GM12878 (cell line): Measurements from ENCODE around the gene AK5. TPM values are rescaled to one million over a fixed set of nuclear protein-coding genes. Genes with fewer than 3 reads are reported as not detected.

Experiments
- ATAC-seq: fragments of 200-7000 bp; cut with Tn5 transposase; 3 replicates; pipeline ENCODE4 v1.9.1; 2020; ENCODE audit warnings: mild to moderate bottlenecking, moderate library complexity
- BruUV-seq: library from RNA; stranded (reverse); fragments of 400-500 nt; replicated peaks from 2 replicates; lab custom pipeline; 2021; lab: Mats Ljungman, UMichigan
- CTCF ChIA-PET: fragments of 300-600 bp; sonication (Branson Sonifier 250); formaldehyde crosslinking; extraction: SDS; loops from one replicate; lab custom pipeline; 2021; ENCODE audit warnings: inconsistent platforms; lab: Yijun Ruan, JAX
- POLR2A ChIA-PET: fragments of 350-600 bp; formaldehyde crosslinking; extraction: SDS; loops from one replicate; lab custom pipeline; 2021; ENCODE audit warnings: inconsistent platforms; lab: Charles Lee
- RAD21 ChIA-PET: fragments of 300-600 bp; sonication (Branson Sonifier 250); formaldehyde crosslinking; loops from one replicate; lab custom pipeline; 2023; ENCODE audit warnings: antibody characterized with exemption; ENCODE audit not compliant: unreplicated experiment; lab: Charles Lee
- SMC1A ChIA-PET: fragments of 300-600 bp; sonication (Branson Sonifier 250); formaldehyde crosslinking; loops from one replicate; lab custom pipeline; 2023; ENCODE audit not compliant: unreplicated experiment, uncharacterized antibody; lab: Charles Lee
- DNase-seq: peaks from one replicate; pipeline ENCODE4 v3.0.0-alpha.2; 2011; ENCODE audit warnings: low read depth, low spot score
- FAIRE-seq: peaks from 3 replicates; lab custom pipeline; 2011; peaks lifted over from hg19 to GRCh38; lab: Jason Lieb, UNC
- H2AFZ ChIP-seq: 2 replicates; pipeline ENCODE4 v1.6.0; 2011; ENCODE audit warnings: low read depth, low read length, control low read depth; ENCODE audit not compliant: control insufficient read depth
- H3K27ac ChIP-seq: 2 replicates; pipeline ENCODE4 v1.5.1; 2011; ENCODE audit warnings: control low read depth; ENCODE audit not compliant: control insufficient read depth, insufficient read depth
- H3K27me3 ChIP-seq, 2 experiments: replicated peaks in 1 of 2; 2 replicates each; pipeline versions ENCODE4 v1.6.0 to v1.6.1; 2011; ENCODE audit warnings: low read length in 1 of 2; ENCODE audit not compliant: control insufficient read depth in 2 of 2, insufficient read depth in 2 of 2
- H3K36me3 ChIP-seq, 2 experiments: 2 replicates each; pipeline ENCODE4 v1.5.1; 2011; ENCODE audit warnings: low read length in 1 of 2; ENCODE audit not compliant: control insufficient read depth in 2 of 2, insufficient read depth in 2 of 2
- H3K4me1 ChIP-seq: 2 replicates; pipeline ENCODE4 v1.6.1; 2011; ENCODE audit warnings: mild to moderate bottlenecking, low read length, moderate library complexity, mixed read lengths; ENCODE audit not compliant: control insufficient read depth, insufficient read depth
- H3K4me2 ChIP-seq: 2 replicates; pipeline ENCODE4 v1.6.0; 2011; ENCODE audit warnings: control low read depth; ENCODE audit not compliant: control insufficient read depth, insufficient read depth
- H3K4me3 ChIP-seq: fragments of 200-600 bp; sonication (generic); 2 replicates; pipeline ENCODE4 v1.5.1; 2016
- H3K79me2 ChIP-seq: 2 replicates; pipeline ENCODE4 v1.6.0; 2011; ENCODE audit warnings: low read length; ENCODE audit not compliant: control insufficient read depth, insufficient read depth
- H3K9ac ChIP-seq: 2 replicates; pipeline ENCODE4 v1.8.0; 2011; ENCODE audit warnings: low read length, control low read depth, mixed read lengths; ENCODE audit not compliant: control insufficient read depth, insufficient read depth
- H3K9me3 ChIP-seq: replicated peaks from 3 replicates; pipeline ENCODE4 v1.5.1; 2011; ENCODE audit warnings: mild to moderate bottlenecking, low read length; ENCODE audit not compliant: control insufficient read depth, insufficient read depth
- H4K20me1 ChIP-seq: 2 replicates; pipeline ENCODE4 v1.6.0; 2011; ENCODE audit not compliant: control insufficient read depth, insufficient read depth
- FOXK2 ChIP-seq: fragments of 450-650 bp; IDR thresholded peaks from 2 replicates; pipeline ENCODE4 v1.6.1; 2017; ENCODE audit warnings: mild to moderate bottlenecking, moderate library complexity
- GABPA ChIP-seq: IDR thresholded peaks from 2 replicates; pipeline ENCODE4 v1.6.1; 2014; ENCODE audit warnings: antibody characterized with exemption, low read depth, mild to moderate bottlenecking, inconsistent platforms
- LARP7 ChIP-seq: fragments of 450-650 bp; IDR thresholded peaks from 2 replicates; pipeline ENCODE4 v1.6.1; 2017; ENCODE audit warnings: mild to moderate bottlenecking
- RCOR1 ChIP-seq: conservative IDR thresholded peaks from 2 replicates; pipeline ENCODE4 v1.6.1; 2012; ENCODE audit warnings: low read depth, low read length, improper control_type of control experiment
- WRNIP1 ChIP-seq: IDR thresholded peaks from 2 replicates; pipeline ENCODE4 v1.6.1; 2011; ENCODE audit warnings: low read depth, low read length, improper control_type of control experiment, borderline replicate concordance
- ZBTB40 ChIP-seq: fragments of 450-650 bp; IDR thresholded peaks from 2 replicates; pipeline ENCODE4 v1.6.1; 2016; ENCODE audit warnings: mild to moderate bottlenecking, moderate library complexity, borderline replicate concordance
- ZNF274 ChIP-seq: IDR thresholded peaks from one replicate; pipeline ENCODE4 v1.8.0; 2011; ENCODE audit not compliant: insufficient read length, insufficient read depth
- ZNF384 ChIP-seq: IDR thresholded peaks from 2 replicates; pipeline ENCODE4 v1.6.1; 2012; ENCODE audit warnings: low read depth, mild to moderate bottlenecking, low read length, improper control_type of control experiment, borderline replicate concordance
- WGBS: methylation state at CpG from one replicate; pipeline ENCODE4 v1.1.6; 2016; ENCODE audit warnings: low lambda C conversion rate; ENCODE audit not compliant: insufficient replicate concordance, insufficient coverage; ENCODE audit errors: missing lambda C conversion rate; 5-methylcytosine and 5-hydroxymethylcytosine counted together
- in situ Hi-C: fragments of 300-500 bp; cut with MboI; formaldehyde crosslinking; loops from 9 replicates; pipeline ENCODE4 v1.14.3; 2018; ENCODE audit warnings: mixed read lengths
- intact Hi-C: fragments of 100-400 bp; cut with micrococcal nuclease; formaldehyde crosslinking; loops from one replicate; pipeline ENCODE4 v1.14.2; 2022; ENCODE audit not compliant: unreplicated experiment
- polyA plus RNA-seq, 11 experiments: library from polyadenylated mRNA; depleted of rRNA in 4 of 11; unstranded in 6 of 11; stranded (reverse) in 5 of 11; fragments of >200 nt; fragmentation: Nextera tagmentation in 4 of 11; fragmentation: Illumina TruSeq in 1 of 11; extraction: Ambion mirVana in 4 of 11; extraction: Trizol in 1 of 11; gene quantifications; 1 replicate in 1 of 11; 2 replicates in 10 of 11; pipeline versions ENCODE4 v1.2.1 to v1.2.3, GENCODE V29; 2011 to 2016; ENCODE audit warnings: inconsistent platforms in 2 of 11, missing spikeins in 2 of 11, low read depth in 1 of 11
- total RNA-seq, 4 experiments: library from RNA; depleted of rRNA in 3 of 4; stranded (reverse); fragments of >200 nt in 3 of 4; fragmentation: Illumina TruSeq in 1 of 4; extraction: Trizol in 1 of 4; gene quantifications; 2 replicates each; pipeline versions ENCODE4 v1.2.1 to v1.2.3, GENCODE V29; 2013 to 2021
- TF ChIP-seq, protein P1 (sequence below): IDR thresholded peaks from 2 replicates; pipeline ENCODE4 v1.6.1; 2011; ENCODE audit warnings: mild to moderate bottlenecking, low read depth, low read length, moderate library complexity; ENCODE audit not compliant: insufficient replicate concordance

Gene AK5
- total and polyA plus RNA-seq, 10 of the 15 experiments (the other 5 are each of a cell fraction or from before 2014, with no cell fraction given): 0.08 to 0.33 TPM; not detected in 8

DNA sequence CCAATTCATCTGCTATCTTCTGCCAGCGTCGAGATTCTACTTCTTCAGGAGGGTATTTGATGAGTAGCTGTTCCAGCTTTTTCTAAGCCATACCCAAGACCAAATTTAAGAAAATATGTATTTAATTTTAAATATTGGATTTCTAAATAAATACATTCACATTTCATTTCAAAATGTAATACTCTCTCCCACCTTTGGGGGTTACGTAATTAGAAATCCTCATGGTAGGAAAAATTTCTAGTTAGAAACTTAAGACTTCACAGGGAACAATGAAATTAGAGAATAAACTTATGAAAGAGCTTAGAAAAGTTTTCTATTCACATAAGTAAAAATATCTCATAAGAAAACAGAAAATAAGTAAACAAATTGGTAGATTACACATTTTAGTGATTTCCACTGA, 297.7 kb downstream of the AK5 start (continued):
- TF ChIP-seq WRNIP1 (no peak), LARP7 (no peak), ZBTB40 (no peak), RCOR1 (no peak)
- TF ChIP-seq, protein P1, sequence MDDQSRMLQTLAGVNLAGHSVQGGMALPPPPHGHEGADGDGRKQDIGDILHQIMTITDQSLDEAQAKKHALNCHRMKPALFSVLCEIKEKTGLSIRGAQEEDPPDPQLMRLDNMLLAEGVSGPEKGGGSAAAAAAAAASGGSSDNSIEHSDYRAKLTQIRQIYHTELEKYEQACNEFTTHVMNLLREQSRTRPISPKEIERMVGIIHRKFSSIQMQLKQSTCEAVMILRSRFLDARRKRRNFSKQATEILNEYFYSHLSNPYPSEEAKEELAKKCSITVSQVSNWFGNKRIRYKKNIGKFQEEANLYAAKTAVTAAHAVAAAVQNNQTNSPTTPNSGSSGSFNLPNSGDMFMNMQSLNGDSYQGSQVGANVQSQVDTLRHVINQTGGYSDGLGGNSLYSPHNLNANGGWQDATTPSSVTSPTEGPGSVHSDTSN: no peak

DNA sequence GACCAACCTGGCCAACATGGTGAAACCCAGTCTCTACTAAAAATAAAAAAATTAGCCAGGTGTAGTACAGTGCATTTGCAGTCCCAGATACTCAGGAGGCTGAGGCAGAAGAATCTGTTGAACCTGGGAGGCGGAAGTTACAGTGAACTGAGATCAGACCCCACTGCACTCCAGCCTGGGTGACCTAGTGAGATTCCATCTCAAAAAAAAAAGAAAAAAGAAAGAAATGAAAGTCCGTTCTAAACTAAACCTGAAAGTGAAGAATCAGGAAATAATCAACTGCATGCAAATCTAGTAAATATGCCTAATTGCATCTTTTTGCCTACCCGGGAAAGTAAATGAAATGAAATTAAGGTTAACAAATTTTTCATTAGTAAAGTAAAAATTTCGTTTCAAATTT, 301.1 kb downstream of the AK5 start:
- Histone ChIP-seq H3K36me3 (peaks cover 0 to 6% of the 10 kb centered on the region in 2 experiments; a peak in 2 of 4 replicates), H3K4me1 (peaks cover 6% of the 10 kb centered on the region; the same call in 1 of the 2 replicates), H3K27me3 (no peaks in the 10 kb centered on the region), H4K20me1 (no peaks in the 10 kb centered on the region), H3K27ac (no peak overlapping the region), H3K4me2 (peak overlapping the region; percentile 47), H3K9ac (no peak overlapping the region), H3K9me3 (no peaks in the 10 kb centered on the region), H3K4me3 (0 out of 2 replicates have a peak overlapping the region, but pooled peaks have one; percentile 15), H2AFZ (no peak overlapping the region), H3K79me2 (no peaks in the 10 kb centered on the region)
- CTCF ChIA-PET: no interaction called here
- peak; percentile 40 for ATAC-seq
- BruUV-seq: no TSS peak
- 27% methylated on average over 4 of the region's 4 CpGs for WGBS
- intact Hi-C loops (no loop called here), in situ Hi-C loops (no loop called here)
- RAD21 ChIA-PET: no interaction called here
- DNase-seq: no peak
- peak; percentile 66 for FAIRE-seq
- POLR2A ChIA-PET: no interaction called here
- TF ChIP-seq ZNF274: no peak
- 0 out of 2 replicates have a peak, but pooled peaks have one; percentile 26 for TF ChIP-seq GABPA
- no peak for TF ChIP-seq FOXK2
- TF ChIP-seq ZNF384: peak; percentile 37; the same call in 1 of the 2 replicates
- SMC1A ChIA-PET: no interaction called here
